Thoracic aorta (tissue), 2 donors: ENCODE measurements around the gene EXOSC1. TPM values are rescaled to one million over a fixed set of nuclear protein-coding genes. Genes with fewer than 3 reads are reported as not detected.
"Not testable (repeated sequence)": the region's sequence is repeated elsewhere in the genome, so short reads cannot be mapped to it uniquely, and the experiment has no call there.

ENCODE experiments used
- ATAC-seq: fragments of 150-250 bp; one replicate; pipeline ENCODE4 v1.8.0; 2017; ENCODE audit warnings: low read depth; ENCODE audit not compliant: insufficient number of reproducible peaks, low FRiP score
- DNase-seq: peaks from one replicate; pipeline ENCODE4 v3.0.0-alpha.2; 2020; ENCODE audit warnings: low spot score
- H3K27ac ChIP-seq, 2 donors: fragments of 200-600 bp; sonication (generic); 1 replicate in 1 of 2; 2 replicates in 1 of 2; pipeline ENCODE4 v1.5.1; 2016; ENCODE audit warnings: mild to moderate bottlenecking in 2 of 2, moderate library complexity in 2 of 2
- H3K27me3 ChIP-seq: fragments of 200-600 bp; sonication (generic); replicated peaks from 2 replicates; pipeline ENCODE4 v1.6.0; 2016; ENCODE audit warnings: mild to moderate bottlenecking; ENCODE audit not compliant: insufficient read depth
- H3K36me3 ChIP-seq: fragments of 200-600 bp; sonication (generic); one replicate; pipeline ENCODE4 v1.5.1; 2016
- H3K4me1 ChIP-seq, 2 donors: fragments of 200-600 bp; sonication (generic); 1 replicate in 1 of 2; 2 replicates in 1 of 2; pipeline versions ENCODE4 v1.5.1 to v1.6.0; 2016; ENCODE audit warnings: low read depth in 2 of 2, mild to moderate bottlenecking in 1 of 2; ENCODE audit not compliant: control insufficient read depth in 1 of 2
- H3K4me3 ChIP-seq: fragments of 200-600 bp; sonication (generic); 2 replicates; pipeline ENCODE4 v1.5.1; 2016; ENCODE audit warnings: mild to moderate bottlenecking
- H3K9me3 ChIP-seq: fragments of 200-600 bp; sonication (generic); 2 replicates; pipeline ENCODE4 v1.5.1; 2016
- CTCF ChIP-seq: fragments of 200-600 bp; sonication (generic); IDR thresholded peaks from one replicate; pipeline ENCODE4 v1.5.1; 2019; ENCODE audit warnings: antibody characterized with exemption
- total RNA-seq, 2 donors: library from RNA; depleted of rRNA; stranded (reverse); fragments of >200 nt; gene quantifications; one replicate each; pipeline versions ENCODE4 v1.1.0 to v1.2.3, GENCODE V29; 2016

Gene EXOSC1
- total RNA-seq, 2 donors from 2014 or later = 23.4 to 38.0 TPM

GRCh38 chr10:97479939-97480338 is 34.1 kb upstream of the EXOSC1 start:
- no peak overlapping the region for H3K4me3 ChIP-seq
- H3K4me1 ChIP-seq = no peaks in the 10 kb centered on the region
- DNase-seq = no peak
- H3K27me3 ChIP-seq = no peaks in the 10 kb centered on the region
- no peaks in the 10 kb centered on the region for H3K9me3 ChIP-seq
- peaks cover 48% of the 10 kb centered on the region for H3K36me3 ChIP-seq
- TF ChIP-seq CTCF = no peak
- no peak for ATAC-seq
- H3K27ac ChIP-seq = no peak overlapping the region

GRCh38 chr10:97479410-97479809 is 33.6 kb upstream of the EXOSC1 start:
- not testable (repeated sequence) for H3K4me3 ChIP-seq, H3K27me3 ChIP-seq, H3K9me3 ChIP-seq, ATAC-seq, DNase-seq, H3K4me1 ChIP-seq, H3K27ac ChIP-seq
- peaks cover 50% of the 10 kb centered on the region for H3K36me3 ChIP-seq

- no peak overlapping the region for H3K4me3 ChIP-seq
- TF ChIP-seq CTCF = no peak
- H3K27me3 ChIP-seq = no peaks in the 10 kb centered on the region
- no peak overlapping the region for H3K27ac ChIP-seq
- no peaks in the 10 kb centered on the region for H3K4me1 ChIP-seq
- ATAC-seq = no peak
- no peak for DNase-seq
- no peaks in the 10 kb centered on the region for H3K9me3 ChIP-seq
- H3K36me3 ChIP-seq = peaks cover 57% of the 10 kb centered on the region
Measured at GRCh38 chr10:97475936-97476594, 30.3 kb upstream of the EXOSC1 start.

GRCh38 chr10:97474918-97475317 is 29.1 kb upstream of the EXOSC1 start:
- H3K4me3 ChIP-seq = no peak overlapping the region
- H3K27me3 ChIP-seq = no peaks in the 10 kb centered on the region
- DNase-seq (no peak), ATAC-seq (no peak)
- H3K9me3 ChIP-seq = no peaks in the 10 kb centered on the region
- TF ChIP-seq CTCF = no peak
- H3K27ac ChIP-seq = no peak overlapping the region
- H3K36me3 ChIP-seq = peaks cover 53% of the 10 kb centered on the region
- no peaks in the 10 kb centered on the region for H3K4me1 ChIP-seq

- H3K9me3 ChIP-seq, ATAC-seq, H3K4me3 ChIP-seq, DNase-seq, H3K4me1 ChIP-seq, H3K27ac ChIP-seq, H3K27me3 ChIP-seq: not testable (repeated sequence)
- H3K36me3 ChIP-seq = peaks cover 70% of the 10 kb centered on the region
Measured at GRCh38 chr10:97468781-97469180, 23.0 kb upstream of the EXOSC1 start.

GRCh38 chr10:97468162-97468561 is 22.4 kb upstream of the EXOSC1 start:
- peaks cover 71% of the 10 kb centered on the region for H3K36me3 ChIP-seq
- DNase-seq = no peak

More at GRCh38 chr10:97468162-97468561, 22.4 kb upstream of the EXOSC1 start:
- H3K4me3 ChIP-seq = no peak overlapping the region
- no peak for TF ChIP-seq CTCF
- no peaks in the 10 kb centered on the region for H3K27me3 ChIP-seq
- ATAC-seq = no peak
- no peaks in the 10 kb centered on the region for H3K4me1 ChIP-seq
- H3K27ac ChIP-seq = no peak overlapping the region
- H3K9me3 ChIP-seq = no peaks in the 10 kb centered on the region
